ENCODE data around the gene ELK1.

GRCh38 chrX:47643926-47644325 is 6.4 kb downstream of the ELK1 start:
- no peak for TF ChIP-seq EP300 (IDR thresholded peaks at IDR 0.05)
- TF ChIP-seq CTCF (IDR thresholded peaks at IDR 0.05): peak; percentile 14 to 40 (median 28)

All from esophagus muscularis mucosa (tissue), 3 donors.